T-helper 9 cell (primary cell): ENCODE measurements around the gene TEK.
"Not testable (repeated sequence)": the region's sequence is repeated elsewhere in the genome, so short reads cannot be mapped to it uniquely, and the experiment has no call there.

ENCODE experiments used
- DNase-seq: peaks from one replicate; pipeline ENCODE4 v3.0.0-alpha.2; 2020
- total RNA-seq, 2 donors: gene quantifications; one replicate each; lab custom pipeline; 2026; lab: John Stamatoyannopoulos, UW

Gene TEK
- total RNA-seq = 0 reads per million in 2 donors

- DNase-seq = no peak
These were observed at the start of gene TEK for GRCh38 chr9:27108981-27109541. TSS of gene TEK (plus strand) at chr9:27109225. CDS start at chr9:27109591, 366 bp downstream.

GRCh38 chr9:27059412-27059811 lies 49.6 kb upstream of the TEK start:
- no peak for DNase-seq

GRCh38 chr9:27059907-27060306 lies 49.1 kb upstream of the TEK start:
- no peak for DNase-seq

- no peak for DNase-seq
These were observed 43.7 kb upstream of the TEK start for GRCh38 chr9:27065288-27065687.

GRCh38 chr9:27073841-27074728 lies 34.9 kb upstream of the TEK start:
- no peak for DNase-seq

GRCh38 chr9:27078685-27079084 lies 30.3 kb upstream of the TEK start:
- no peak for DNase-seq

- DNase-seq = no peak
These were observed 23.6 kb upstream of the TEK start for GRCh38 chr9:27085456-27085855.

GRCh38 chr9:27086818-27087680 lies 22.0 kb upstream of the TEK start:
- no peak for DNase-seq

- no peak for DNase-seq
These were observed 20.0 kb upstream of the TEK start for GRCh38 chr9:27088981-27089380.

- no peak for DNase-seq
These were observed 19.3 kb upstream of the TEK start for GRCh38 chr9:27089706-27090105.

GRCh38 chr9:27090231-27090630 lies 18.8 kb upstream of the TEK start:
- no peak for DNase-seq

GRCh38 chr9:27090711-27091110 lies 18.3 kb upstream of the TEK start:
- no peak for DNase-seq

- not testable (repeated sequence) for DNase-seq
These were observed 16.5 kb upstream of the TEK start for GRCh38 chr9:27092496-27092895.

- not testable (repeated sequence) for DNase-seq
These were observed 15.5 kb upstream of the TEK start for GRCh38 chr9:27093384-27094067.

GRCh38 chr9:27094640-27095298 lies 14.3 kb upstream of the TEK start:
- no peak for DNase-seq

GRCh38 chr9:27107241-27107640 lies 1.8 kb upstream of the TEK start:
- no peak for DNase-seq

GRCh38 chr9:27109621-27110020 lies 596 bp downstream of the TEK start:
- DNase-seq = no peak

GRCh38 chr9:27110181-27110580 lies 1.2 kb downstream of the TEK start:
- DNase-seq = no peak

GRCh38 chr9:27112235-27112634 lies 3.2 kb downstream of the TEK start:
- no peak for DNase-seq

GRCh38 chr9:27117489-27118135 lies 8.6 kb downstream of the TEK start:
- no peak for DNase-seq

GRCh38 chr9:27118916-27119315 lies 9.9 kb downstream of the TEK start:
- no peak for DNase-seq

GRCh38 chr9:27124151-27124550 lies 15.1 kb downstream of the TEK start:
- DNase-seq = no peak
